ENCODE data around the gene JMJD8. TPM values are rescaled to one million over a fixed set of nuclear protein-coding genes. Genes with fewer than 3 reads are reported as not detected.

JMJD8 gene
- total RNA-seq, 1 experiment from 2014 or later: 73.9 TPM

GRCh38 chr16:704047-704446, 19.9 kb upstream of the JMJD8 start:
- TF ChIP-seq CTCF (IDR thresholded peaks at IDR 0.05) (no peak), REST (IDR thresholded peaks at IDR 0.05; ENCODE audit: insufficient read depth in 1 of 2, low read depth in 2 of 2, low read length in 1 of 2) (no peak), SIN3A (IDR thresholded peaks at IDR 0.05; ENCODE audit: borderline replicate concordance, insufficient read depth, low read depth, low read length) (no peak), POLR2AphosphoS5 (IDR thresholded peaks at IDR 0.05; ENCODE audit: low read depth, low read length) (no peak), TCF7L2 (IDR thresholded peaks at IDR 0.05; ENCODE audit: low read depth, low read length) (no peak)
- no TSS peak for BruUV-seq (replicated peaks)
- ChIA-PET CTCF (no interaction called here), POLR2A (no interaction called here)
- no peaks in the 10 kb centered on the region for H3K9me3 ChIP-seq (ENCODE audit: control insufficient read depth, insufficient read depth, low read depth, low read length)
- intact Hi-C loops (cut with micrococcal nuclease; ENCODE audit: unreplicated experiment): no loop called here
- in situ Hi-C loops (cut with HindIII; ENCODE audit: low pct_unique_long_range_greater_than_20kb, low sequenced_read_pairs): no loop called here
- no peak for ATAC-seq
- peaks cover 5% of the 10 kb centered on the region; the same call in 1 of the 2 replicates for H3K36me3 ChIP-seq (ENCODE audit: control insufficient read depth, insufficient read depth, low read length)
- H3K27ac ChIP-seq (ENCODE audit: low read length): no peak overlapping the region
- peak overlapping the region; percentile 55 to 56; a peak in 2 of 4 replicates for H3K4me3 ChIP-seq (ENCODE audit: low read depth in 2 of 2, low read length in 2 of 2)
- H3K27me3 ChIP-seq (ENCODE audit: control insufficient read depth, insufficient read depth, low read length): no peaks in the 10 kb centered on the region
- no peak for DNase-seq (ENCODE audit: low read depth, low spot score)
- peaks cover 6% of the 10 kb centered on the region for H3K4me1 ChIP-seq (ENCODE audit: control insufficient read depth, insufficient read depth, low read length)

- no peaks in the 10 kb centered on the region for H3K9me3 ChIP-seq (ENCODE audit: control insufficient read depth, insufficient read depth, low read depth, low read length)
- H3K27ac ChIP-seq (ENCODE audit: low read length): no peak overlapping the region
- H3K27me3 ChIP-seq (ENCODE audit: control insufficient read depth, insufficient read depth, low read length): no peaks in the 10 kb centered on the region
- no TSS peak for BruUV-seq (replicated peaks)
- ATAC-seq (no peak), DNase-seq (ENCODE audit: low read depth, low spot score) (no peak)
- intact Hi-C loops (cut with micrococcal nuclease; ENCODE audit: unreplicated experiment) (no loop called here), in situ Hi-C loops (cut with HindIII; ENCODE audit: low pct_unique_long_range_greater_than_20kb, low sequenced_read_pairs) (no loop called here)
- H3K36me3 ChIP-seq (ENCODE audit: control insufficient read depth, insufficient read depth, low read length): peaks cover 5% of the 10 kb centered on the region; the same call in 1 of the 2 replicates
- TF ChIP-seq SIN3A (IDR thresholded peaks at IDR 0.05; ENCODE audit: borderline replicate concordance, insufficient read depth, low read depth, low read length) (no peak), TCF7L2 (IDR thresholded peaks at IDR 0.05; ENCODE audit: low read depth, low read length) (no peak), REST (IDR thresholded peaks at IDR 0.05; ENCODE audit: insufficient read depth in 1 of 2, low read depth in 2 of 2, low read length in 1 of 2) (no peak), CTCF (IDR thresholded peaks at IDR 0.05) (no peak), POLR2AphosphoS5 (IDR thresholded peaks at IDR 0.05; ENCODE audit: low read depth, low read length) (no peak)
- no peak overlapping the region for H3K4me3 ChIP-seq (ENCODE audit: low read depth in 2 of 2, low read length in 2 of 2)
- H3K4me1 ChIP-seq (ENCODE audit: control insufficient read depth, insufficient read depth, low read length): peaks cover 6% of the 10 kb centered on the region
- ChIA-PET CTCF (no interaction called here), POLR2A (no interaction called here)
Observed at GRCh38 chr16:703406-703805, 19.3 kb upstream of the JMJD8 start.
